Measurements from ENCODE around the gene NRTN. TPM values are rescaled to one million over a fixed set of nuclear protein-coding genes. Genes with fewer than 3 reads are reported as not detected.
"Not testable (repeated sequence)": the region's sequence is repeated elsewhere in the genome, so short reads cannot be mapped to it uniquely, and the experiment has no call there.

NRTN gene
- total RNA-seq, 1 experiment from 2014 or later: 2.6 TPM

DNA sequence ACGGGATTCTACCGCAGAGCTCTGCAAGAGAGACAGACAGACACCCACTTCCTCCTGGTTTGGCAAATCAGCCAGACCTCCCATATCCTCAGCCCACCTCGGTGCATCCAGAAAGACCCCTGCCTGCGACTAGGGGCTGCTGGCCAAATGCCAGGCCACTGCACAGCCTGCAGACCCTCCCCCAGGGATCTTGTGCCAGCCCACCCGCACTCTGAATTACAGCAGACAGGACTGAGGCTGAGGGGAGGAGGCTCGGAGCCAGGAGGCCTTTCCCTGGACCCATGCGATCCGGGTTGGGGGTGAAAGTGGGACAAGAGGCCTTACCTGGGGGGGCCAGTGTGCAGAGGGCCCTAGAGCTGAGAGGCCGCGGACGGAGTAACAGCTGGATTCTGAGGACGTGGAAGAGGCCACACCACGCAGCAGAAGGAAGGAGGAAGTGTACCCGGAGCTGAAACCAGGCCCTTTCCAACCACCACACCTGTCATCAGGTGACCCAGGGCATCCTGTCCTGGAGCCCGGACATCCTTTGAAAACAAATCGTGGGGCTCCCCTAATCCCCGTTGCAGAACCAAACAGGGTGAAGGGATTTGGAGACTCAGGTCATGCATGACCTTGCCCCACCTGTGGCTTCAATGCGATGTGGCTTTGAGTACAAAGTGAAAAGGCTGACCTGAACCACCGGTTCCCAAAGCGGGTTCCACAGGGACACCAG is 33.6 kb downstream of the NRTN start:
- no peaks in the 10 kb centered on the region for H3K27me3 Mint-ChIP-seq (ENCODE audit: insufficient read depth, unreplicated experiment)
- intact Hi-C loops (cut with micrococcal nuclease; ENCODE audit: unreplicated experiment): no loop called here
- TF ChIP-seq, protein P1, sequence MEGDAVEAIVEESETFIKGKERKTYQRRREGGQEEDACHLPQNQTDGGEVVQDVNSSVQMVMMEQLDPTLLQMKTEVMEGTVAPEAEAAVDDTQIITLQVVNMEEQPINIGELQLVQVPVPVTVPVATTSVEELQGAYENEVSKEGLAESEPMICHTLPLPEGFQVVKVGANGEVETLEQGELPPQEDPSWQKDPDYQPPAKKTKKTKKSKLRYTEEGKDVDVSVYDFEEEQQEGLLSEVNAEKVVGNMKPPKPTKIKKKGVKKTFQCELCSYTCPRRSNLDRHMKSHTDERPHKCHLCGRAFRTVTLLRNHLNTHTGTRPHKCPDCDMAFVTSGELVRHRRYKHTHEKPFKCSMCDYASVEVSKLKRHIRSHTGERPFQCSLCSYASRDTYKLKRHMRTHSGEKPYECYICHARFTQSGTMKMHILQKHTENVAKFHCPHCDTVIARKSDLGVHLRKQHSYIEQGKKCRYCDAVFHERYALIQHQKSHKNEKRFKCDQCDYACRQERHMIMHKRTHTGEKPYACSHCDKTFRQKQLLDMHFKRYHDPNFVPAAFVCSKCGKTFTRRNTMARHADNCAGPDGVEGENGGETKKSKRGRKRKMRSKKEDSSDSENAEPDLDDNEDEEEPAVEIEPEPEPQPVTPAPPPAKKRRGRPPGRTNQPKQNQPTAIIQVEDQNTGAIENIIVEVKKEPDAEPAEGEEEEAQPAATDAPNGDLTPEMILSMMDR (IDR thresholded peaks at IDR 0.05; ENCODE audit: insufficient read depth in 1 of 2, low read depth in 1 of 2, low read length in 1 of 2, severe bottlenecking in 1 of 2, unreplicated experiment in 1 of 2): no peak
- Histone ChIP-seq H3K9me3 (no peaks in the 10 kb centered on the region), H3K27me3 (replicated peaks; ENCODE audit: control insufficient read depth, insufficient read depth, low read length) (no peaks in the 10 kb centered on the region), H3K36me3 (ENCODE audit: control insufficient read depth, insufficient read depth, low read length) (no peaks in the 10 kb centered on the region), H3K4me1 (no peaks in the 10 kb centered on the region), H3K4me3 (ENCODE audit: low read depth, low read length) (no peak overlapping the region)
- H3K36me3 Mint-ChIP-seq (ENCODE audit: insufficient read depth, unreplicated experiment): no peaks in the 10 kb centered on the region
- no peak overlapping the region for H3K27ac Mint-ChIP-seq (ENCODE audit: unreplicated experiment)
- no peaks in the 10 kb centered on the region for H3K4me1 Mint-ChIP-seq (ENCODE audit: low read depth, unreplicated experiment)
- ChIA-PET POLR2A (no interaction called here), CTCF (no interaction called here)
- DNase-seq: no peak
- H3K9me3 Mint-ChIP-seq (ENCODE audit: unreplicated experiment): no peaks in the 10 kb centered on the region
- no peak overlapping the region for H3K4me3 Mint-ChIP-seq (ENCODE audit: unreplicated experiment)
- BruUV-seq (replicated peaks): no TSS peak

DNA sequence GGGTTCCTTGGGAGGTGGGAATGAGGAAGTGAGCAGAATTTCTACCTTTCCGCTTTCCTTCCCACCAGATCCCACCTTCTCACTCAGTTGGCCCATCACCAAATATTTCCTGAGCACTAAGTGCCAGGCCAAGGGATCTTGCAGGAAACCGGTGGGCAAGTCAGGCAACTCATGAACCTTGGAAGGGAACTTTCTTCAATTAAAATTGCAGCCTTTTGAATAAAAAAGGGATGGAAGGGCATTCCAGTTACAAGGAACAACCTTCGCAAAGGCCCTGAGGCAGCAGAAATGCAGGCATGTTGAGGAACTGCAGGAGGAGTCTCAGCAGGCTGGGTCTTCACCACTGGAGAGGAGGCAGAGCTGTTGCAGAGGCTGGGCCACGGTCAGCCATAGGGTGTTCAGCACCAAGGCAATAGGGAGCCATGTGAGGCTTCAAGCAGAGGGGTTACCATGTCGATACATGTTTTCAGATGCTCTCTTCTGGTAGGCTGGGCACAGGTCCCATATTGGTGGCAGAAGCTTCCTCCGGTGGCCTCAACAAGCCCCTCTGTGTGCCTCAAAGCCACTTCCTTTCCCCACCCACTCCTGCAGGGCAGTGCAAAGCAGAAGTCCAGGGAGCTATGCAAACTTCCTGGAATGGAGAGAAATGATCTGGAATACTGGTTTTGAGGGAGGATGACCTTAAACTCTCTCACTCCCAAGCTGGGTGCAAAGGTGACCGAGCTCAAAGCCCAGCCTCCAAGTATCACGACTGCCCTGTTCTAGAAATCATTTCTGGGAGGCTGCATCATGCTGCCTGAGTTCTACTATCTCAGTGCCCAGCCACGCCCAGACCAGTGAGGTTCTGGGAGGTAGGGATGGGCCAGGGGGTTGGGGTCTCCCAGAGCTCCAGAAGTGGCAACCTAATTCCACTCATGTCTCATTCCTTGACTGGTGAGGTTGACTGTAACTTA is 34.5 kb downstream of the NRTN start, which contains the start of gene FUT6:
Gene FUT6, minus strand, starts transcription at position 638 of the 953 bp plus-strand sequence. CDS start 7,135 bp downstream, outside the sequence.
- Mint-ChIP-seq H3K4me3 (ENCODE audit: unreplicated experiment) (no peak within 1 kb of the TSS), H3K27ac (ENCODE audit: unreplicated experiment) (no peak within 1 kb of the TSS), H3K4me1 (ENCODE audit: low read depth, unreplicated experiment) (no peaks in the 10 kb centered on the region), H3K36me3 (ENCODE audit: insufficient read depth, unreplicated experiment) (no peaks in the 10 kb centered on the region), H3K9me3 (ENCODE audit: unreplicated experiment) (no peaks in the 10 kb centered on the region), H3K27me3 (ENCODE audit: insufficient read depth, unreplicated experiment) (no peaks in the 10 kb centered on the region)
- H3K36me3 ChIP-seq (ENCODE audit: control insufficient read depth, insufficient read depth, low read length): no peaks in the 10 kb centered on the region
- intact Hi-C loops (cut with micrococcal nuclease; ENCODE audit: unreplicated experiment): no loop called here
- H3K4me1 ChIP-seq: no peaks in the 10 kb centered on the region
- BruUV-seq (replicated peaks): no TSS peak
- H3K27me3 ChIP-seq (replicated peaks; ENCODE audit: control insufficient read depth, insufficient read depth, low read length): no peaks in the 10 kb centered on the region
- TF ChIP-seq, protein P1 (IDR thresholded peaks at IDR 0.05; ENCODE audit: insufficient read depth in 1 of 2, low read depth in 1 of 2, low read length in 1 of 2, severe bottlenecking in 1 of 2, unreplicated experiment in 1 of 2): no peak
- no peaks in the 10 kb centered on the region for H3K9me3 ChIP-seq
- DNase-seq: no peak
- CTCF ChIA-PET: no interaction called here
- POLR2A ChIA-PET: no interaction called here
- H3K4me3 ChIP-seq (ENCODE audit: low read depth, low read length): no peak within 1 kb of the TSS

DNA sequence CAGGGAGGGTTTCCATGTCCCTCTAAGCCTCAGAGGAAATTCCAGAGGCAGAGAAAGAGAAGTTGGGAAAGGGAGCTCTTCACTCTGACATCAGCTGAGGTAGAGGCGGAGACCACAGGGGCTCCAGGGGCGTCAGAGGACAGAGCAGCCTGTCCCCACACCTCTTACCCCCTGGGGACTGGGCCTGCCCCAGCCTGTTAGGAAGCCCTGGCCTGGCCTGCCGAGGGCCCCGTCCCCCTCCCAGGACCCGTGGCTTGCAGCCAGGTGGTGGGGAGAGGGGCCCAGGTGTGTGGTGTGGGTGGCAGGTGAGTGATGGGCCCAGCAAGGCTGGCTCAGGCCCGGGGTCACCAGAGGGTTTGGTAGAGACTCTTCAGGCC is 36.9 kb downstream of the NRTN start:
- H3K9me3 ChIP-seq; H3K9me3 Mint-ChIP-seq (ENCODE audit: unreplicated experiment); DNase-seq; H3K27me3 Mint-ChIP-seq (ENCODE audit: insufficient read depth, unreplicated experiment); H3K4me3 Mint-ChIP-seq (ENCODE audit: unreplicated experiment); H3K27me3 ChIP-seq (replicated peaks; ENCODE audit: control insufficient read depth, insufficient read depth, low read length); H3K4me1 Mint-ChIP-seq (ENCODE audit: low read depth, unreplicated experiment); BruUV-seq (replicated peaks); H3K27ac Mint-ChIP-seq (ENCODE audit: unreplicated experiment); H3K36me3 ChIP-seq (ENCODE audit: control insufficient read depth, insufficient read depth, low read length); H3K4me3 ChIP-seq (ENCODE audit: low read depth, low read length); CTCF ChIA-PET; H3K36me3 Mint-ChIP-seq (ENCODE audit: insufficient read depth, unreplicated experiment); intact Hi-C loops (cut with micrococcal nuclease; ENCODE audit: unreplicated experiment); H3K4me1 ChIP-seq: not testable (repeated sequence)
- POLR2A ChIA-PET: interaction anchor here (1.6 kb wide), 1 partner anchor 13 kb away, joined by 5 read pairs; no protein-coding TSS in a partner anchor

Measured in Caco-2 (cell line).